ENCODE results near the gene GJC2. TPM values are rescaled to one million over a fixed set of nuclear protein-coding genes. Genes with fewer than 3 reads are reported as not detected.

The GJC2 gene
- total and polyA plus RNA-seq, 2 donors (not counting 1 experiment from before 2014, with no cell fraction given): 0.16 to 0.30 TPM

GRCh38 chr1:228136901-228137300 is 12.8 kb upstream of the GJC2 start:
- Mint-ChIP-seq H3K4me1 (peaks cover 46% of the 10 kb centered on the region), H3K27me3 (no peaks in the 10 kb centered on the region), H3K9me3 (ENCODE audit: insufficient read depth) (no peaks in the 10 kb centered on the region), H3K27ac (peak overlapping the region; percentile 69), H3K4me3 (peak overlapping the region; percentile 14)
- H4K20me1 ChIP-seq (ENCODE audit: control insufficient read depth, insufficient read depth, low read length, poor library complexity, severe bottlenecking): peaks cover 16% of the 10 kb centered on the region
- peak; percentile 34 for DNase-seq
- CTCF ChIA-PET: interaction anchor here (2.4 kb wide), 1 partner anchor 29 kb away, joined by 19 read pairs; the partner anchor contains the start of gene IBA57
- intact Hi-C loops (cut with micrococcal nuclease): no loop called here
- H3K27me3 ChIP-seq (replicated peaks in 1 of 4; ENCODE audit: control extremely low read depth in 1 of 4, control insufficient read depth in 3 of 4, insufficient read depth in 4 of 4, low read length in 3 of 4): peaks cover 0 to 3% (median 0%) of the 10 kb centered on the region in 4 experiments
- H3K4me3 ChIP-seq (ENCODE audit: control extremely low read depth in 1 of 5, extremely low read depth in 1 of 5, insufficient read depth in 1 of 5, low read depth in 2 of 5, low read length in 4 of 5): no peak overlapping the region
- peaks cover 0 to 11% (median 0%) of the 10 kb centered on the region in 3 donors for H3K9me3 ChIP-seq (ENCODE audit: control extremely low read depth in 1 of 3, control insufficient read depth in 2 of 3, insufficient read depth in 1 of 3, low read length in 2 of 3)
- H3K9ac ChIP-seq (ENCODE audit: low read length): no peak overlapping the region
- H3K79me2 ChIP-seq (ENCODE audit: control insufficient read depth, insufficient read depth, low read length): peaks cover 18% of the 10 kb centered on the region
- H3K27ac ChIP-seq (ENCODE audit: low read length in 2 of 2): no peak overlapping the region
- no CpG with 5 or more reads among the region's 1 CpG for WGBS (ENCODE audit: insufficient coverage)
- POLR2A ChIA-PET: no interaction called here
- H3K4me2 ChIP-seq (replicated peaks; ENCODE audit: low read depth, low read length, poor library complexity, severe bottlenecking): no peak overlapping the region
- ATAC-seq (ENCODE audit: low read depth): no peak
- TF ChIP-seq CTCF (IDR thresholded peaks at IDR 0.05) (no peak), EZH2 (IDR thresholded peaks at IDR 0.05; ENCODE audit: borderline replicate concordance, insufficient read depth, low read depth, low read length, poor library complexity, severe bottlenecking) (no peak)
- no peak overlapping the region for H2AFZ ChIP-seq (ENCODE audit: insufficient read depth, low read depth, low read length, poor library complexity, severe bottlenecking)
- H3K4me1 ChIP-seq (ENCODE audit: control insufficient read depth in 2 of 2, insufficient read depth in 2 of 2, low read length in 2 of 2): peaks cover 36 to 46% of the 10 kb centered on the region in 2 donors
- H3K36me3 ChIP-seq (replicated peaks in 1 of 2; ENCODE audit: control extremely low read depth in 1 of 2, control insufficient read depth in 1 of 2, extremely low read depth in 1 of 2, insufficient read depth in 2 of 2, low read length in 1 of 2): peaks cover 0 to 5% of the 10 kb centered on the region in 2 experiments

- H3K4me3 ChIP-seq (ENCODE audit: control extremely low read depth in 1 of 5, extremely low read depth in 1 of 5, insufficient read depth in 1 of 5, low read depth in 2 of 5, low read length in 4 of 5): peak overlapping the region; percentile 61 to 77 (median 70)
- no peaks in the 10 kb centered on the region for H3K9me3 Mint-ChIP-seq (ENCODE audit: insufficient read depth)
- H3K4me1 Mint-ChIP-seq: peaks cover 68% of the 10 kb centered on the region
- intact Hi-C loops (cut with micrococcal nuclease): loop anchor here (1.0 to 2.0 kb wide), 2 partner anchors 74 to 267 kb away; partner anchors contain the start of gene TRIM11
- DNase-seq (no peak), ATAC-seq (ENCODE audit: low read depth) (no peak)
- ChIA-PET POLR2A (interaction anchor here (0.5 to 0.6 kb wide), 2 partner anchors 28 to 42 kb away, joined by 3 to 4 read pairs; no protein-coding TSS in a partner anchor), CTCF (interaction anchor here (1.3 to 1.6 kb wide), 3 partner anchors 9 to 361 kb away, joined by 3 to 7 read pairs (median 5); no protein-coding TSS in a partner anchor)
- H3K9ac ChIP-seq (ENCODE audit: low read length): peak overlapping the region; percentile 79
- TF ChIP-seq CTCF (IDR thresholded peaks at IDR 0.05): no peak
- TF ChIP-seq EZH2 (IDR thresholded peaks at IDR 0.05; ENCODE audit: borderline replicate concordance, insufficient read depth, low read depth, low read length, poor library complexity, severe bottlenecking): no peak
- peak overlapping the region; percentile 82 for H3K4me2 ChIP-seq (replicated peaks; ENCODE audit: low read depth, low read length, poor library complexity, severe bottlenecking)
- H2AFZ ChIP-seq (ENCODE audit: insufficient read depth, low read depth, low read length, poor library complexity, severe bottlenecking): peak overlapping the region; percentile 59
- WGBS (ENCODE audit: insufficient coverage): 25% methylated on average over 27 of the region's 30 CpGs
- peaks cover 0 to 10% of the 10 kb centered on the region in 2 experiments for H3K36me3 ChIP-seq (replicated peaks in 1 of 2; ENCODE audit: control extremely low read depth in 1 of 2, control insufficient read depth in 1 of 2, extremely low read depth in 1 of 2, insufficient read depth in 2 of 2, low read length in 1 of 2)
- peaks cover 0 to 3% (median 0%) of the 10 kb centered on the region in 4 experiments for H3K27me3 ChIP-seq (replicated peaks in 1 of 4; ENCODE audit: control extremely low read depth in 1 of 4, control insufficient read depth in 3 of 4, insufficient read depth in 4 of 4, low read length in 3 of 4)
- H3K4me1 ChIP-seq (ENCODE audit: control insufficient read depth in 2 of 2, insufficient read depth in 2 of 2, low read length in 2 of 2): peaks cover 55 to 71% of the 10 kb centered on the region in 2 donors
- H4K20me1 ChIP-seq (ENCODE audit: control insufficient read depth, insufficient read depth, low read length, poor library complexity, severe bottlenecking): peaks cover 42% of the 10 kb centered on the region
- H3K9me3 ChIP-seq (ENCODE audit: control extremely low read depth in 1 of 3, control insufficient read depth in 2 of 3, insufficient read depth in 1 of 3, low read length in 2 of 3): peaks cover 0 to 11% (median 0%) of the 10 kb centered on the region in 3 donors
- H3K79me2 ChIP-seq (ENCODE audit: control insufficient read depth, insufficient read depth, low read length): peaks cover 43% of the 10 kb centered on the region
- H3K27ac Mint-ChIP-seq: peak overlapping the region; percentile 100
- peak overlapping the region; percentile 95 to 98 for H3K27ac ChIP-seq (ENCODE audit: low read length in 2 of 2)
- H3K27me3 Mint-ChIP-seq: no peaks in the 10 kb centered on the region
- peak overlapping the region; percentile 96 for H3K4me3 Mint-ChIP-seq
Observed at GRCh38 chr1:228139406-228139930, 10.3 kb upstream of the GJC2 start.
